ENCODE measurements around the gene KCTD7.
"Not testable (repeated sequence)": the region's sequence is repeated elsewhere in the genome, so short reads cannot be mapped to it uniquely, and the experiment has no call there.

KCTD7 gene

GRCh38 chr7:66655113-66655806 lies 26.6 kb downstream of the KCTD7 start:
- DNase-seq: not testable (repeated sequence)

GRCh38 chr7:66655826-66656485 lies 27.3 kb downstream of the KCTD7 start:
- DNase-seq: not testable (repeated sequence)

- DNase-seq: no peak
These were observed 29.1 kb downstream of the KCTD7 start for GRCh38 chr7:66657798-66658197.

- no peak for DNase-seq
These were observed 34.1 kb downstream of the KCTD7 start for GRCh38 chr7:66662646-66663264.

- DNase-seq: no peak
These were observed 36.1 kb downstream of the KCTD7 start for GRCh38 chr7:66664590-66665293.

- no peak for DNase-seq
These were observed 37.8 kb downstream of the KCTD7 start for GRCh38 chr7:66666313-66666952.

- DNase-seq: no peak
These were observed 38.5 kb downstream of the KCTD7 start for GRCh38 chr7:66667023-66667728.

GRCh38 chr7:66668112-66668511 lies 39.4 kb downstream of the KCTD7 start:
- no peak for DNase-seq

- DNase-seq: no peak
These were observed 40.0 kb downstream of the KCTD7 start for GRCh38 chr7:66668677-66669076.

GRCh38 chr7:66669088-66669487 lies 40.4 kb downstream of the KCTD7 start:
- no peak for DNase-seq

GRCh38 chr7:66669496-66669895 lies 40.8 kb downstream of the KCTD7 start:
- no peak for DNase-seq

GRCh38 chr7:66671034-66671433 lies 42.4 kb downstream of the KCTD7 start:
- DNase-seq: no peak

- not testable (repeated sequence) for DNase-seq
These were observed 42.8 kb downstream of the KCTD7 start for GRCh38 chr7:66671486-66671885.

GRCh38 chr7:66672432-66673123 lies 43.9 kb downstream of the KCTD7 start:
- not testable (repeated sequence) for DNase-seq

- DNase-seq: not testable (repeated sequence)
These were observed 44.5 kb downstream of the KCTD7 start for GRCh38 chr7:66673124-66673640.

GRCh38 chr7:66679633-66680244 lies 51.1 kb downstream of the KCTD7 start:
- no peak for DNase-seq

- peak; percentile 87 to 96 (median 94) for DNase-seq
These were observed 53.0 kb downstream of the KCTD7 start for GRCh38 chr7:66681491-66682349.

- DNase-seq: no peak
These were observed 53.8 kb downstream of the KCTD7 start for GRCh38 chr7:66682350-66683093.

All from stimulated activated naive CD4-positive, alpha-beta T cell (primary cell).